Neural cell (in vitro differentiated cells): Measurements from ENCODE around the gene ROR1. TPM values are rescaled to one million over a fixed set of nuclear protein-coding genes. Genes with fewer than 3 reads are reported as not detected.

Experiments
- H2AFZ ChIP-seq: fragments of 200-600, 300-800 bp; sonication (generic), shearing (Covaris generic); 2 replicates; pipeline ENCODE4 v1.6.0; 2014; ENCODE audit warnings: low read depth, mild to moderate bottlenecking, antibody characterized with exemption, low read length, moderate library complexity
- H3F3A ChIP-seq: fragments of 200-600 bp; shearing (Covaris generic); 2 replicates; pipeline ENCODE4 v1.6.1; 2016; ENCODE audit warnings: mild to moderate bottlenecking, moderate library complexity, mixed read lengths, antibody characterized with exemption, low read length; ENCODE audit not compliant: insufficient read depth, poor library complexity, severe bottlenecking
- H3K27ac ChIP-seq: fragments of 200-600, 300-800 bp; sonication (generic), shearing (Covaris generic); 2 replicates; pipeline ENCODE4 v1.5.1; 2014; ENCODE audit warnings: mild to moderate bottlenecking, low read length, moderate library complexity
- H3K27me3 ChIP-seq: fragments of 300-800, 200-600 bp; sonication (generic), shearing (Covaris generic); 2 replicates; pipeline ENCODE4 v1.6.0; 2014; ENCODE audit warnings: mild to moderate bottlenecking, low read depth, low read length, moderate library complexity; ENCODE audit not compliant: insufficient read depth
- H3K36me3 ChIP-seq: fragments of 300-800, 200-600 bp; sonication (generic), shearing (Covaris generic); 2 replicates; pipeline ENCODE4 v1.5.1; 2014; ENCODE audit warnings: mild to moderate bottlenecking, antibody characterized with exemption, low read length, moderate library complexity; ENCODE audit not compliant: insufficient read depth
- H3K4me2 ChIP-seq: fragments of 300-800, 200-600 bp; sonication (generic), shearing (Covaris generic); 2 replicates; pipeline ENCODE4 v1.6.0; 2014; ENCODE audit warnings: mild to moderate bottlenecking, low read length
- H3K4me3 ChIP-seq: fragments of 300-800, 200-600 bp; sonication (generic), shearing (Covaris generic); 2 replicates; pipeline ENCODE4 v1.5.1; 2014; ENCODE audit warnings: mild to moderate bottlenecking, low read length, moderate library complexity
- H3K79me2 ChIP-seq: fragments of 200-600 bp; shearing (Covaris generic); replicated peaks from 2 replicates; pipeline ENCODE4 v1.6.0; 2014; ENCODE audit warnings: mild to moderate bottlenecking, low read length, moderate library complexity; ENCODE audit not compliant: insufficient read depth
- H3K9ac ChIP-seq: fragments of 300-800, 200-600 bp; sonication (generic), shearing (Covaris generic); 2 replicates; pipeline ENCODE4 v1.6.1; 2016; ENCODE audit warnings: mild to moderate bottlenecking, low read length, mixed read lengths
- H3K9me2 ChIP-seq: fragments of 200-600 bp; shearing (Covaris generic); 2 replicates; pipeline ENCODE4 v1.6.1; 2016; ENCODE audit warnings: mild to moderate bottlenecking, low read length, mixed read lengths; ENCODE audit not compliant: insufficient read depth
- H3K9me3 ChIP-seq: fragments of 200-600, 300-800 bp; sonication (generic), shearing (Covaris generic); 2 replicates; pipeline ENCODE4 v1.6.1; 2016; ENCODE audit warnings: mild to moderate bottlenecking, mixed run types, low read length, moderate library complexity, mixed read lengths
- H4K20me1 ChIP-seq: fragments of 200-600 bp; shearing (Covaris generic); 2 replicates; pipeline ENCODE4 v1.6.1; 2016; ENCODE audit warnings: mild to moderate bottlenecking, mixed run types; ENCODE audit not compliant: insufficient read depth
- CTCF ChIP-seq: fragments of 450-650 bp; IDR thresholded peaks from 2 replicates; pipeline ENCODE4 v1.5.1; 2014; ENCODE audit warnings: antibody characterized with exemption, mild to moderate bottlenecking, moderate library complexity; ENCODE audit not compliant: poor library complexity, severe bottlenecking
- EP300 ChIP-seq: fragments of 450-650 bp; conservative IDR thresholded peaks from 2 replicates; pipeline ENCODE4 v1.6.1; 2014; ENCODE audit warnings: antibody characterized with exemption, mild to moderate bottlenecking, moderate library complexity; ENCODE audit not compliant: poor library complexity, severe bottlenecking
- EZH2 ChIP-seq: fragments of 200-600, 300-800 bp; shearing (Covaris generic), sonication (generic); IDR thresholded peaks from 2 replicates; pipeline ENCODE4 v1.6.1; 2014; ENCODE audit warnings: antibody characterized with exemption, low read length, borderline replicate concordance, mild to moderate bottlenecking; ENCODE audit not compliant: insufficient read depth, poor library complexity, severe bottlenecking
- MXI1 ChIP-seq: fragments of 450-650 bp; conservative IDR thresholded peaks from 2 replicates; pipeline ENCODE4 v1.6.1; 2014; ENCODE audit warnings: antibody characterized with exemption, mild to moderate bottlenecking; ENCODE audit not compliant: poor library complexity, severe bottlenecking
- POLR2AphosphoS5 ChIP-seq: IDR thresholded peaks from 2 replicates; pipeline ENCODE4 v1.6.1; 2012
- RAD21 ChIP-seq: fragments of 450-650 bp; conservative IDR thresholded peaks from 2 replicates; pipeline ENCODE4 v1.6.1; 2014; ENCODE audit warnings: antibody characterized with exemption, mild to moderate bottlenecking, moderate library complexity
- REST ChIP-seq: IDR thresholded peaks from 2 replicates; pipeline ENCODE4 v1.6.1; 2012; ENCODE audit warnings: borderline replicate concordance
- SMC3 ChIP-seq: fragments of 450-650 bp; conservative IDR thresholded peaks from 2 replicates; pipeline ENCODE4 v1.6.1; 2014; ENCODE audit warnings: antibody characterized with exemption, mild to moderate bottlenecking, moderate library complexity; ENCODE audit not compliant: poor library complexity
- TAF1 ChIP-seq: IDR thresholded peaks from 2 replicates; pipeline ENCODE4 v1.6.1; 2012; ENCODE audit warnings: low read depth
- polyA plus RNA-seq: library from polyadenylated mRNA; depleted of rRNA; stranded (reverse); fragments of >200 nt; gene quantifications from 2 replicates; pipeline ENCODE4 v1.2.3, GENCODE V29; 2014

Gene ROR1
- polyA plus RNA-seq, 1 donor from 2014 or later: 0.27 TPM

GRCh38 chr1:63819795-63820194, 46.0 kb downstream of the ROR1 start:
- Histone ChIP-seq H4K20me1 (no peaks in the 10 kb centered on the region), H2AFZ (no peak overlapping the region), H3K27me3 (no peaks in the 10 kb centered on the region), H3K79me2 (no peaks in the 10 kb centered on the region), H3K9me2 (no peaks in the 10 kb centered on the region), H3K4me3 (no peak overlapping the region), H3K36me3 (no peaks in the 10 kb centered on the region), H3K27ac (no peak overlapping the region), H3K9me3 (peaks cover 4% of the 10 kb centered on the region), H3K9ac (no peak overlapping the region), H3F3A (no peaks in the 10 kb centered on the region), H3K4me2 (no peak overlapping the region)
- TF ChIP-seq MXI1 (no peak), EZH2 (no peak), REST (no peak), POLR2AphosphoS5 (no peak), SMC3 (no peak), EP300 (no peak)

GRCh38 chr1:63821091-63822005, 47.5 kb downstream of the ROR1 start:
- Histone ChIP-seq H4K20me1 (no peaks in the 10 kb centered on the region), H3K9me3 (no peaks in the 10 kb centered on the region), H3K4me2 (no peak overlapping the region), H3K9me2 (no peaks in the 10 kb centered on the region), H3K4me3 (no peak overlapping the region), H3F3A (no peaks in the 10 kb centered on the region), H2AFZ (no peak overlapping the region), H3K79me2 (no peaks in the 10 kb centered on the region), H3K36me3 (no peaks in the 10 kb centered on the region), H3K27me3 (no peaks in the 10 kb centered on the region), H3K27ac (no peak overlapping the region), H3K9ac (no peak overlapping the region)
- TF ChIP-seq REST (no peak), EP300 (no peak), EZH2 (no peak), MXI1 (no peak), SMC3 (no peak), CTCF (no peak), POLR2AphosphoS5 (no peak), RAD21 (no peak), TAF1 (no peak)
